Raji (cell line): ENCODE results near the gene VASH2.

Source experiments
- POLR2A ChIP-seq: IDR thresholded peaks from 2 replicates; pipeline ENCODE4 v1.6.1; 2011; ENCODE audit warnings: low read depth, low read length, control low read depth; ENCODE audit not compliant: insufficient read depth

VASH2 gene

DNA sequence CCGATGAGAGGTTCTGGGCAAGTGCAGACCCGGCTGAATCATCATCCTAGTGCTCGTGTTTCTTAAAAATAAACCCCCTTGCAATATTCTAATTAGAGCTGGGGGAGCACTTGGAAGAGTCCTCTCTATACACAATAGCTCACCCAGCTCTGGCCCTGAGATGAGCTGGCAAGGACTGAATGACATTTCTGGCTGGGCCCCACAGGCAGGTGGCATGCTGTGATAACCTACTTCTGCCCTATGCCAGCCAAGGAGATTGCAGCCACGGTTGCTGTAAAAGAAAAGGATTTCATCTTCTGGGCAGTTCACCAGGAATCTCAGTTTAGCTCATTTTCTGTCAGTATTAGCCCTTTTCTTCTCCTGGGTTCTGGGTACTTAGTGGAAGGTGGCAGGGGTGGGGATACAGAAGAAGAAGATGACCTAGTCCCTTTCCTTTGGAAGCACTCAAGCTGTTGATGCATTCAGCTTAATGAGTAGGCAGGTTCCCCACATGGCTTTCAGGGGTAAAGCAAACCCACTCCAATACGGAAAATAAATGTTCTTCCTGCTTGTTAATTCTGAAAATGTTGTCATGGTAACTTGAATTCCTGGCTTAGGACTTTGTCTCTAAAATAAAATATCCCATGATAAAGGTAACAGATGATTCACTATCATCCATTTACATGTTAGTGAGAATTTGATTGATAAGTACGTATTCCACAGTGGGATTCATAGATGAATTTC is 32.2 kb downstream of the VASH2 start:
- TF ChIP-seq POLR2A, result no peak

DNA sequence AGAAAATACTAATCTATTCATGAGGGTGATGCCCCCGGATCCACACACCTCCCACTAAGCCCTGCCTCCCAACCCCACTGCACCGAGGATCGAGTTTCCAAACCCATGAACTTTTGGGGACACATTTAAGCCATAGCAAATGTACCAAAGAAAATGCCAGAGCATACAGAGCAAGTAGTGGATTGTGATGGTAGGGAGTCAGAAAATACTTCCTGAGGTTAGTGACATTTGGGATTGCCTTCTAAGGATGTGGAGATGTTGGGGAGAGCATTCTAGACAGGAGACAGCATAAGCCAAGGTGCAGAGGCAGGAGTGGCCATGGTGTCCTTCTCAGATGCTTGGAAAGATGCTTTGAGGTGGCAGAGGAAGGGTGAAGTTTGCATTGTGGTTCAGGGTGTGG is 33.1 kb downstream of the VASH2 start:
- no peak for TF ChIP-seq POLR2A

DNA sequence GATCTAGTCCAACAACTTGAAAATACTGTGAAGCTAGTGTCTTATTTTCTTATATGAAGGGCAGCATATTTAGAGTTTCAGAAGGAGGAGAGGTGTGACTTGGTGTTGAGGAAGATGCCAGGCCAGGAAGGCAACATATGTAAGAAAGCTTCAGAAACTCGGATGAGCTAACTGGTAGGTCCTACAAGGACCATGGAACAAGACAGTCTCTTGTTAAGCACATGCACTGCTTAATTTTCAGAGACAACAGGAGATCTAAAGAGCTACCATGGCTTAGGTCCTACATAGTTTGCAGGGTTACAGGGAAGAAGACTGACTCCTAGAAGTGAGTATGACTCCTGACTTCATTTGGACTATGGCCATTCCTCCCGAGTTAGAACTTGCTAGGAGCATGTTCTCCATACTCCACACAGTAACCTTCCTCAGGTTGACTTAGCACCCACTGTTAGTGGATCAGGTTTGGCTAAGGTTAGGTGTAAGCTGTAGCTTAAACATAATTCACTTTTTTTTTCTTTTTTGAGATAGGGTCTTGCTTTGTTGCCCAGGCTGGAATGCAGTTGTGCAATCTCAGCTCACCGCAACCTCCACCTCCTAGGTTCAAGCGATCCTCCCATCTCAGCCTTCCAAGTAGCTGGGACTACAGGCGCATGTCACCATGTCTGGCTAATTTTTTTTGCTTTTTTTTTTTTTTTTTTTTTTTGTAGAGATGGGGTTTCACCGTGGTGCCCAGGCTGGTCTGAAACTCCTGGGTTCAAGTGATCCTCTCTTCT is 34.4 kb downstream of the VASH2 start:
- no peak for TF ChIP-seq POLR2A

DNA sequence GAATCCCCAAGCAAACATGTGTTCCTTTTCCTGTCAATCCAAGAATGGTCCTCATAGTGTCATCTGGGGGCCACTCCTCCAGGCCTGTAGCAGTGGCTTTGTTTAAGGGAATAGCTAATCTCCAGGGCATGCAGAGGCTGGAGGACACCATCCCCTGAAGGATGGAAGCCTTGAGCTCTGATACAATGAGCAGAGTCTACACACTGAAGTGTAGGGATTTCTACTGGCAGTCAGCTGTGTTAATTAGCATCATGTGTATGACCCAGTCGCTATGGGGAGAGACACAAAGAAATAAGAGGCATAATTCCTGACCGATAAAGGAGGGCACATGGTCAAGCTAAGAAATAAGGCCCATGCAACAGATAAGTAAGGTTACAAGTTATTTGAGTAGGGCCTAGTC is 36.2 kb downstream of the VASH2 start:
- TF ChIP-seq POLR2A, result no peak

DNA sequence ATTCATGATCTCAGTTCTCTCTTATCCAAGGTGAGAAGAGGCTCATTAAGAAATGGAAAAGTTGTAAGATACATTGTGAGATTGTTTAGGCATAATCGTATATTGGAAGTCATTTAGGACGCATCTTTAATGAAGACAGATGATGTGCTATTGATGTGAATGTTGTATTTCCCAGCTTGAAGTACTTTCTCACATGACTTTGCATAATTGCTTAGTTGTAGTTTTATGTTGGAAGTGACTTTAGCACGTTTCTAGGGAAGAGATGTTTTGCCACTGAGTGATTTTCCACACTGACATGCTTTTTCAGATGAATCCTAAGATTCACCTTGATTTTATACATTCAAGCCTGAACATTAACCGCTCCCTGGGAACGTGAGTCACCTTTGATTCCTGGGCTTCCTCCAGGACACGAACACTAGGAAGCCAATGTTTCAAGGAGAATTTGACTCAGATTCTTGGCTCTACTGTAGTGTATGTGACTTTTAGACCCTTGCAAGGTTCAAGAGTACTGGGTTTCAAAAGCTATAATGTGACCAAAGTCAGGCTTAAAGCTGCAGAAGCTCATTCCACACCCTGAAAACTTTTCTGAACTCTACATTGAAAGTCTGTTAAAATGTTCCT is 37.5 kb downstream of the VASH2 start:
- no peak for TF ChIP-seq POLR2A

GRCh38 chr1:212990276-212990675 is 39.9 kb downstream of the VASH2 start:
- no peak for TF ChIP-seq POLR2A

GRCh38 chr1:212994926-212995325 is 44.6 kb downstream of the VASH2 start:
- no peak for TF ChIP-seq POLR2A

DNA sequence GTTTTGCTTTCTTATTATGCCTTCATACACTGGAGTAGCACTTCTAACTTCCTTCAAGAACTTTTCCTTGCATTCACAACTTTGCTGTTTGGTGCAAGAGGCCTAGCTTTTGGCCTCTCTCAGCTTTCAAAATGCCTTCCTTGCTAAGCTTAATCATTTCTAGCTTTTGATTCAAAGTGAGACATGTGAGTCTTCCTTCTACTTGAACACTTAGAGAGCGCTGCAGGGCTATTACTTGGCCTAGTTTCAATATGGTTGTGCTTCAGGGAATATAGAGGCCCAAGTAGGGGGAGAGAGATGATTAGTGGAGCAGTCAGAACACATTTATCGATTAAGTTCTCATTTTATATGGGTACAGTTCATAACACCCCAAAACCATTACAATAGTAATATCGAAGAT is 52.9 kb downstream of the VASH2 start:
- no peak for TF ChIP-seq POLR2A

DNA sequence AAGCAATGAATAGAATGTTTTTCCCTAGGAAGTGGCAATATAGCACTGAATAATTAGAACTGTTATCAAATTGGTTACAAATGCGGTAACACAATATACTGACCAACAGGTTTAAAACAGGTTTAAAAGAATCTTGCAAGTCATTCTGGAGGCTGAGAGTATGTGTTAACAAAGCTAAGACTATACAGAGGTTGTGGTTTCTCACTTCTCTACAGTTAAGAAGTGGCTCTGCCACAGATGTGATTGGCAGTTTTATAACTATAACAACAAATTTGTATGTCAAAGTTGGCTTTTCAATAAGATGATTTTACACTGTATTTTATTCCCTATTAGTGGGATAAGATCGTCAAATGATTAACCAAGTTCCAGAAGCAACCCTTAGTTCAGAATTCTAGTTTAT is 58.2 kb downstream of the VASH2 start:
- no peak for TF ChIP-seq POLR2A

- no peak for TF ChIP-seq POLR2A
Observed at GRCh38 chr1:213014642-213015041, 64.3 kb downstream of the VASH2 start.

GRCh38 chr1:213015099-213016050 is 65.0 kb downstream of the VASH2 start, which contains the start of gene ANGEL2:
ANGEL2 (minus strand) TSS chr1:213015867; CDS start chr1:213015671, 196 bp downstream.
- peak; percentile 95 for TF ChIP-seq POLR2A

DNA sequence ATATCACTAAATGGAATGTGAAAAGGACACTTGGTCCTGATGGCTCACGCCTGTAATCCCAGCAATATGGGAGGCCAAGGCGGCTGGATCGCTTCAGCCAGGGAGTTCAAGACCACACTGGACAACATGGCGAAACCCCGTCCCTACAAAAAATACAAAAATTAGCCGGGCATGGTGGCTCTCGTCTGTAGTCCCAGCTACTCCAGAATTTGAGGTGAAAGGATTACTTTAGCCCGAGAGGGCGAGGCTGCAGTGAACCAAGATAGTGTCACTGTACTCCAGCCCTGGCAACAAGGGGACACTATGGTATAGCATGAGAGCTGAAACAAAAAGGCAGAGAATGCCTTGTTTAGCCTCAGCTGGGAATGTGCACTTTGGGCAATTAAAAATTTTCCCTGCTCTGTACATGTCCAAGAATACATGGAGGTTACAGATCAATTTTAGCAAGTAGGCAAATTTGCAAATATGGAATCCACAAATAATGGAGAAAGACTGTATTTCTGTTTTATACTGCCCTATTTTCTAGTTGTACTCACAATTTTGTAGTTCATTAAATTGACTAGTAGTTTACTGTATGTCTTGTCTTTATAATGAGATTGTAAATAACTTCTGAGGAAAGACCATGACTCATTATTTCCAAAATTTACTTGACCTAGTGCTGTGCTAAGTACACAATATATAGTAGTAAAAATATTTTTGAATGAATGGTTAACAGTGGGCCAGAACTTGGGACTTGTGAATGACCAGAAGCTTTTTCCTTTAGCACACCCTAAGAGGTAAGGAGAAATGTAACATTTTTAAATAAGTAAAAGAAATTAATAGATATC is 67.3 kb downstream of the VASH2 start:
- TF ChIP-seq POLR2A, result no peak

DNA sequence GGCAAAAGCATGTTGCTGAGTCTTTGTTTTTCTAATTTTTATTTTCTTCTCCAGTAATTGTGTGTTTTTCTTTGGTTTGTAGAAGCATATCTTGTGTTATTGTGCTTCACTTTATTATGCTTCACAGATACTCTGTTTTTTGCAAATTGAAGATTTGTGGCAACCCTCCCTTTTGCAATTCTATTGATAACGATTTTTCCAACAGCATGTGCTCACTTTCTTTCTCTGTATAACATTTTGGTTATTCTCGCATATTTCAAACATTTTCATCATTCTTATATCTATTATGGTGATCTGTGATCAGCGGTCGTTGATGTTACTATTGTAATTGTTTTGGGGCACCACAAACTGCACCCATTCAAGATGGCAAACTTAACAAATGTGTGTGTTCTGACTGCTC is 69.1 kb downstream of the VASH2 start:
- TF ChIP-seq POLR2A, result no peak

DNA sequence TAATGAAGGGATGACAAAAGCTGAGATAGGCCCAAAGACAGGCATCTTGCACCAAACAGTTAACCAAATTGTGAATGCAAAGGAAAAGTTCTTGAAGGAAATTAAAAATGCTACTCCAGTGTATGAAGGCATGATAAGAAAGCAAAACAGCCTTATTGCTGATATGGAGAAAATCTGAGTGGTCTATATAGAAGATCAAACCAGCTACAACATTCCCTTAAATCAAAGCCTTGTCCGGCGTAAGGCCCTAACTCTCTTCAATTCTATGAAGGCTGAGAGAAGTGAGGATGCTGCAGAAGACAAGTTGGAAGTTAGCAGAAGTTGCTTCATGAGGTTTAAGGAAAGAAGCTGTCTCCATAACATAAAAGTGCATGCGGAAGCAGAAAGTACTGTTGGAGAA is 69.7 kb downstream of the VASH2 start:
- TF ChIP-seq POLR2A, result no peak
